CD4-positive, alpha-beta T cell (primary cell): ENCODE results near the gene RER1. TPM values are rescaled to one million over a fixed set of nuclear protein-coding genes. Genes with fewer than 3 reads are reported as not detected.

Source experiments
- ATAC-seq: fragments of 200-7000 bp; cut with Tn5 transposase; one replicate; pipeline ENCODE4 v1.10.0; 2022; ENCODE audit warnings: mild to moderate bottlenecking; ENCODE audit not compliant: poor library complexity
- CTCF ChIA-PET: fragments of 350-600 bp; sonication (Branson Sonifier 250); formaldehyde crosslinking; loops from one replicate; lab custom pipeline; 2021; ENCODE audit warnings: antibody characterized with exemption, inconsistent platforms; lab: Charles Lee
- POLR2A ChIA-PET: fragments of 350-600 bp; sonication (Branson Sonifier 250); formaldehyde crosslinking; loops from one replicate; lab custom pipeline; 2021; ENCODE audit warnings: antibody characterized with exemption, inconsistent platforms; lab: Charles Lee
- DNase-seq, 14 experiments: peaks; one replicate each; pipeline ENCODE4 v3.0.0-alpha.2; 2013 to 2020; ENCODE audit warnings: mixed read lengths in 2 of 14
- H3K27ac ChIP-seq, 2 donors: one replicate each; pipeline versions ENCODE4 v1.5.1 to v1.7.0; 2013; ENCODE audit warnings: low read length in 2 of 2, low read depth in 1 of 2, mild to moderate bottlenecking in 1 of 2
- H3K27me3 ChIP-seq, 2 experiments: 1 replicate in 1 of 2; 2 replicates in 1 of 2; pipeline versions ENCODE4 v1.6.1 to v1.7.0; 2013; ENCODE audit warnings: low read length in 2 of 2, control low read depth in 1 of 2, mild to moderate bottlenecking in 1 of 2, moderate library complexity in 1 of 2; ENCODE audit not compliant: insufficient read depth in 2 of 2, control insufficient read depth in 1 of 2
- H3K36me3 ChIP-seq: one replicate; pipeline ENCODE4 v1.6.1; 2013; ENCODE audit warnings: low read length, control low read depth; ENCODE audit not compliant: insufficient read depth
- H3K4me1 ChIP-seq: one replicate; pipeline ENCODE4 v1.6.1; 2013; ENCODE audit warnings: low read length, control low read depth; ENCODE audit not compliant: insufficient read depth
- H3K4me3 ChIP-seq: one replicate; pipeline ENCODE4 v1.5.1; 2013; ENCODE audit warnings: mild to moderate bottlenecking, low read length, moderate library complexity
- H3K9me3 ChIP-seq, 2 experiments: 1 replicate in 1 of 2; 2 replicates in 1 of 2; pipeline versions ENCODE4 v1.6.1 to v1.7.0; 2013; ENCODE audit warnings: low read length in 2 of 2, mild to moderate bottlenecking in 2 of 2, control low read depth in 1 of 2, moderate library complexity in 1 of 2; ENCODE audit not compliant: control insufficient read depth in 1 of 2, insufficient read depth in 1 of 2
- H3K27ac Mint-ChIP-seq: one replicate; pipeline ENCODE4 v1.8.0; 2020; ENCODE audit warnings: mixed read lengths
- H3K27me3 Mint-ChIP-seq: one replicate; pipeline ENCODE4 v1.8.0; 2021; ENCODE audit warnings: mixed read lengths
- H3K36me3 Mint-ChIP-seq: one replicate; pipeline ENCODE4 v1.8.0; 2021; ENCODE audit warnings: low read depth, mixed read lengths
- H3K4me1 Mint-ChIP-seq: one replicate; pipeline ENCODE4 v1.8.0; 2021; ENCODE audit warnings: low read depth, mixed read lengths
- H3K4me3 Mint-ChIP-seq: one replicate; pipeline ENCODE4 v1.8.0; 2020; ENCODE audit warnings: mild to moderate bottlenecking, mixed read lengths
- H3K9me3 Mint-ChIP-seq: one replicate; pipeline ENCODE4 v1.8.0; 2020; ENCODE audit warnings: mixed read lengths
- CTCF ChIP-seq: fragments of 200-600 bp; IDR thresholded peaks from one replicate; pipeline ENCODE4 v1.8.0; 2022; ENCODE audit warnings: antibody characterized with exemption, mild to moderate bottlenecking
- intact Hi-C, 2 experiments: fragments of 100-400 bp; cut with DNase I in 1 of 2; cut with micrococcal nuclease in 1 of 2; formaldehyde crosslinking; loops; one replicate each; pipeline versions ENCODE4 v1.15.1 to v1.9.0; 2023 to 2025; cut with DNase I, micrococcal nuclease
- total RNA-seq, 174 experiments: library from RNA in 2 of 174; stranded (reverse) in 2 of 174; gene quantifications; one replicate each; pipeline ENCODE4 v1.2.3 and lab custom pipeline; 2021 to 2026

Gene RER1
- total RNA-seq, 2 experiments from 2014 or later: 57.9 to 60.7 TPM

GRCh38 chr1:2354511-2355372 lies 36.9 kb upstream of the RER1 start:
- Mint-ChIP-seq H3K27ac (no peak overlapping the region), H3K4me1 (no peaks in the 10 kb centered on the region), H3K9me3 (no peaks in the 10 kb centered on the region), H3K27me3 (no peaks in the 10 kb centered on the region), H3K36me3 (no peaks in the 10 kb centered on the region), H3K4me3 (no peak overlapping the region)
- ChIA-PET POLR2A (no interaction called here), CTCF (no interaction called here)
- Histone ChIP-seq H3K9me3 (no peaks in the 10 kb centered on the region), H3K36me3 (no peaks in the 10 kb centered on the region), H3K27me3 (no peaks in the 10 kb centered on the region), H3K27ac (no peak overlapping the region), H3K4me1 (no peaks in the 10 kb centered on the region), H3K4me3 (no peak overlapping the region)
- DNase-seq (peak in 1 of 14 experiments; percentile 2), ATAC-seq (no peak)
- no peak for TF ChIP-seq CTCF
- intact Hi-C loops: no loop called here

- Histone ChIP-seq H3K36me3 (no peaks in the 10 kb centered on the region), H3K9me3 (no peaks in the 10 kb centered on the region), H3K27ac (no peak overlapping the region), H3K4me1 (no peaks in the 10 kb centered on the region), H3K4me3 (no peak overlapping the region), H3K27me3 (no peaks in the 10 kb centered on the region)
- Mint-ChIP-seq H3K27ac (no peak overlapping the region), H3K27me3 (no peaks in the 10 kb centered on the region), H3K4me3 (no peak overlapping the region), H3K4me1 (no peaks in the 10 kb centered on the region), H3K36me3 (no peaks in the 10 kb centered on the region), H3K9me3 (no peaks in the 10 kb centered on the region)
- no peak for ATAC-seq
- intact Hi-C loops: no loop called here
- no peak for TF ChIP-seq CTCF
- ChIA-PET CTCF (no interaction called here), POLR2A (no interaction called here)
- peak in 1 of 14 experiments; percentile 4 for DNase-seq
Observed at GRCh38 chr1:2355373-2356261, 36.0 kb upstream of the RER1 start.

- DNase-seq (peak in 1 of 14 experiments; percentile 2), ATAC-seq (no peak)
- H3K27me3 Mint-ChIP-seq: no peaks in the 10 kb centered on the region
- Histone ChIP-seq H3K4me1 (no peaks in the 10 kb centered on the region), H3K27ac (no peak overlapping the region), H3K36me3 (no peaks in the 10 kb centered on the region), H3K27me3 (no peaks in the 10 kb centered on the region), H3K9me3 (no peaks in the 10 kb centered on the region), H3K4me3 (no peak overlapping the region)
- intact Hi-C loops: no loop called here
- H3K27ac Mint-ChIP-seq: no peak overlapping the region
- H3K36me3 Mint-ChIP-seq: no peaks in the 10 kb centered on the region
- H3K4me1 Mint-ChIP-seq: no peaks in the 10 kb centered on the region
- no peak for TF ChIP-seq CTCF
- H3K4me3 Mint-ChIP-seq: no peak overlapping the region
- CTCF ChIA-PET: no interaction called here
- no peaks in the 10 kb centered on the region for H3K9me3 Mint-ChIP-seq
- POLR2A ChIA-PET: no interaction called here
Observed at GRCh38 chr1:2356401-2356800, 35.2 kb upstream of the RER1 start.
